ENCODE measurements around the gene ANKRD40CL.
A peak's percentile ranks its signal among the peaks of the same experiment; 100 is the strongest.
"Not testable (repeated sequence)": the region's sequence is repeated elsewhere in the genome, so short reads cannot be mapped to it uniquely, and the experiment has no call there.

Gene ANKRD40CL

DNA sequence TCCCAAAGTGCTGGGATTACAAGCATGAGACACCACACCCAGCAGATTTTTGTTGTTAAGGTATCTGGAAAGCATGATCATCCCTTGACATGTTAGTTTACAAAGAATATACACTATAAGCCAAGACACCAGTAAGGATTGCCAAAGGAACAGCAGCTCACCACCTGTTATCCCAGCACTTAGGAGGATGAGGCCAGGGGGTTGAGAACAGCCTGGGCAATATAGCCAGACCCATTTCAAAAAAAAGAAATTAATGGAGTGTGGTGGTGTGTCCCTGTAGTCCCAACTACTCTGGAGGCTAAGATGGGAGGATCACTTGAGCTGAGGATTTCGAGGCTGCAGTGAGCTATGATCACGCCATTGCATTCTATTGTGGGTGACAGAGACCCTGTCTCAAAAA, 5.1 kb downstream of the ANKRD40CL start:
- DNase-seq (ENCODE audit: low spot score) = no peak

DNA sequence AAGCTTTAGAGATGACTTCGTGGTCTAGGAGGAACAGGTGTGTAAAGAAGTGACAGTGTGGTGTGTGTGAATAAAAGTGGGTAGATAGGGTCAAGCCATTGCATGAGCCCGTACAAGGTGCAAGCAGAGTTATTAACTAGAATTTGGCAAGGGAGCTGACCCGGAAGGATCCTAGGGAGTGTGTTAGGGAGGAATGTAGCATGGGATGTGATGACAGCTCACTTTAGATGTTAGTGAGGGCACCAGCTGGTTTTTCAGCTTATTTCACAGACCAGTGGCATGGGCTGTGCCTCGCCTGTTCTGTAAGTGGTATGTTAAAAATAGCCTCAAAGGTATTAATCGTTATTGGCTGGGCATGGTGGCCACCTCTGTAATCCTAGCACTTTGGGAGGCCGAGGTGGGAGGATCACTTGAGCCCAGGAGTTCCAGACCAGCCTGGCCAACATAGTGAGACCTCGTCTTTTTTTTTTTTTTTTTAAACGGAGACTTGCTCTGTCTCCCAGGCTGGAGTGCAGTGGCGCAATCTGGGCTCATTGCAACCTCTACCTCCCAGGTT, 8.3 kb downstream of the ANKRD40CL start:
- no peak for DNase-seq (ENCODE audit: low spot score)

DNA sequence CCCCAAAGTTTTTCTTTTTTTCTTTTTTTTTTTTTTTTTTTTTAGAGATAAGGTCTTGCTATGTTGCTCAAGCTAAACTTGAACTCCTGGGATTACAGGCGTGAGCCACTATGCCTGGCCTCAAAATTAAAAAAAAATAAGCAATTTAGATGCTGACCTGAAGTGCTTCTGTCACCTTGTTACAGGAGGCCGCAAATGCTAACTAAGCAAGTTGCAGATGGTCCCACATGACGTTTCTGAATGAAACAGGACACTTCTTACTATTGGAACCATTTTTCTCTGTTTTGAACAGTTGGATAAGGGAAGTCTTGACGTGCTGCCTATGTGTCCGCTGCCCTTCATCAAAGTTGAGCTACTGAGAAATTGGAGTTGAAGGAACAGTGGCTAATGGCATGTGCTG, 8.8 kb downstream of the ANKRD40CL start:
- DNase-seq (ENCODE audit: low spot score) = no peak

DNA sequence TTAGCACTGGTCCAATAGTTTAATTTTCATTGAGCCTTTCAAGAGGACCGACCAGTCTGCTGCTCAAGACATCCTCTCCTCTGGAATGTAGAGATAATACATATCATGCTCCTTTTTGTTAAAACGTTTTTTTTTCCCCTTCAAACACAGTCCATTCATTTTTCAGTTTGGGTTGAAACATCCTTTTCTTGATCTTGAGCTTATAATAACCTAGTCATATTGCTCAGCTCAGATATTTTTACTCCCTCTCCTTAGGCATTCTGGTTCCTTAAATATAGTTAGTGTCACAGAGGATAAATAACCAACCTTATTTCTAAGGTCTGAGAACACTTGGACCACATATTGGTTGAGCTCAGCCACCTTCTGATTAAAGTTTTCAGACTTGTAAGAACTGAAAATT, 12.8 kb downstream of the ANKRD40CL start:
- no peak for DNase-seq (ENCODE audit: low spot score)

DNA sequence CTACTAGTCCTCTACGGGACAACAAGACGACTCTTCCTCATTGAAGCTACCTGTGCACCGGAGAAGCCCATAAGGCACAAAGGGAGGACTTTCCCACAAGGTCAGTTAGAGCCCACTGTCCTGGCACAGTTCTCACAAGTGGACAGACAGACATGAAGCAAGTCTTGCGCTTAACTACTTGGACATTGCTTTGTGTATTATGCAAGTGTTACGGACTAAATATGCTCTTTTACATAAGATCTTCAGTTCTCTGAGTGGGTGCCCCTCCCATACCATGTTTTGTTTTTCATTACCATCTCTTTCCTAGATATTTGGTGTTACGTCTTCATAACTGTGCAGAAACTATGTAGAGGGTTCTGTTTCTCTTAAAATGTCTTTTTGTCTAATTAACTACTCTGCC, 18.1 kb downstream of the ANKRD40CL start:
- no peak for DNase-seq (ENCODE audit: low spot score)

DNA sequence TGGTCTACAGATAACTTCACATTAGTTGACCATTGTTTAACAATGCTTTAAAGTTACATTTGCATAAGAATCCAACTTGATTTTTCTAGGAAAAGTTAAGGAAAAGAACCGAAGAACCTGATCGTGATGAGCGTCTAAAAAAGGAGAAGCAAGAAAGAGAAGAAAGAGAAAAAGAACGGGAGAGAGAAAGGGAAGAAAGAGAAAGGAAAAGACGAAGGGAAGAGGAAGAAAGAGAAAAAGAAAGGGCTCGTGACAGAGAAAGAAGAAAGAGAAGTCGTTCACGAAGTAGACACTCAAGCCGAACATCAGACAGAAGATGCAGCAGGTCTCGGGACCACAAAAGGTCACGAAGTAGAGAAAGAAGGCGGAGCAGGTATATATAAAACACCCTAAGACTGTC, 21.7 kb downstream of the ANKRD40CL start:
- no peak for DNase-seq (ENCODE audit: low spot score)

DNA sequence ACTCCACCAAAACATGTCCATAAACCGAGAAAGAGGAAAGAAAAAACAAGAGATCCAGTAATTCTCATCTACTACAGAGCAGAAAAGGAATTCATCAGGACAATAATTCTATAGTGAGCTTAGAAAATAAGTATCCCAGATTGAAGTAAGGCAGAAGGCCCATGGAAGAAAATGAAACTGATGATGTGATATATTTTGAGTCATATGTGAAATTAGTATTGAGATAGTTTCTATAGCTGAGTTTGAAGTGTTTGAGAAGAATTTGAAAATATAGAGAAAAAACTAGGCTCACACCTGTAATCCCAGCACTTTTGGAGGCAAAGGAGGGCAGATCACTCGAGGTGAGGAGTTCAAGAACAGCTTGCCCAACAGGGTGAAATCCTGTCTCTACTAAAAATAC, 28.2 kb downstream of the ANKRD40CL start:
- no peak for DNase-seq (ENCODE audit: low spot score)

DNA sequence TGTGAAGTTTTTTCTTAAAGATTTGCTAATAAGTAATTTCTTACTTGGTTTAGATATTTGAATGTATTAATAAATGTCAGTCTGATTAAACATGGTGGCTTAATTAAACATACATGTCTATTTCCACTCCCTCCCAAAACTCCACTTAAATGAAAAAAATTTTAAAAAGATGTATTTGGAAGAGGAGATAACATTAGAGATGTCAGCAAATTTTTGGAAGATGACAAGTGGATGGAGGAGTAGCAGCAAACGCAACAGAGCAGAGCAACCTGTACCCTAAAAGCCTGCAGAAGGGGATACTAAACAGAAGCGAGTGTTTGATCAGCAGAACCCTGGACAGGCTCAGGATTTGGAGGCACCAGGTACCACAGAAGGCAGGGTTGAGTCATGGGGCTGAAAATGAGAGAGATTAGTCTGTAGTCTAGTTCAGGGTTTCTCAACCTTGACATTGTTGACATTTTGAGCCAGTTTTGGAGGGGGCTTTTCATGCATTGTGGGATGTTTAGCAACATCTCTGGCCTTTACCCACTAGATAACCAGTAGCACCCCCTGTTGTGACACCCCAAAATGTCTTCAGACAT, 30.1 kb downstream of the ANKRD40CL start:
- DNase-seq (ENCODE audit: low spot score) = no peak

DNA sequence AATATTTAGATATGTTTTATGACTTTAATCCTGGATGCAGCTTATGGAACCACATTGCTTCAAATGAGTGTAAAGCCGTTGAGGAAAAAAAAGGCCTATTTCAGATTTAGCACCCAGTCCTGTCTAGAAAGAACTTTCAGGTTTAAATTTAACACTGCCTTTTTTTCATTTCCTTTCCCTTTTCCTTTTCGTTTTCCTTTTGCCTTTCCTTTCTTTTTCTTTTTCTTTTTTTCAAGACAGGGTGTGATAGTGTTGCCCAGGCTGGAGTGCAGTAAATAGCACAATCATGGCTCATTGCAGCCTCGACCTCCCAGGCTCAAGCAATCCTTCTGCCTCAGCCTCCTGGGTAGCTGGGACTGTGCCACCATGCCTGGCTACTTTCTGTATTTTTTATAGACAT, 32.0 kb downstream of the ANKRD40CL start:
- DNase-seq (ENCODE audit: low spot score) = no peak

DNA sequence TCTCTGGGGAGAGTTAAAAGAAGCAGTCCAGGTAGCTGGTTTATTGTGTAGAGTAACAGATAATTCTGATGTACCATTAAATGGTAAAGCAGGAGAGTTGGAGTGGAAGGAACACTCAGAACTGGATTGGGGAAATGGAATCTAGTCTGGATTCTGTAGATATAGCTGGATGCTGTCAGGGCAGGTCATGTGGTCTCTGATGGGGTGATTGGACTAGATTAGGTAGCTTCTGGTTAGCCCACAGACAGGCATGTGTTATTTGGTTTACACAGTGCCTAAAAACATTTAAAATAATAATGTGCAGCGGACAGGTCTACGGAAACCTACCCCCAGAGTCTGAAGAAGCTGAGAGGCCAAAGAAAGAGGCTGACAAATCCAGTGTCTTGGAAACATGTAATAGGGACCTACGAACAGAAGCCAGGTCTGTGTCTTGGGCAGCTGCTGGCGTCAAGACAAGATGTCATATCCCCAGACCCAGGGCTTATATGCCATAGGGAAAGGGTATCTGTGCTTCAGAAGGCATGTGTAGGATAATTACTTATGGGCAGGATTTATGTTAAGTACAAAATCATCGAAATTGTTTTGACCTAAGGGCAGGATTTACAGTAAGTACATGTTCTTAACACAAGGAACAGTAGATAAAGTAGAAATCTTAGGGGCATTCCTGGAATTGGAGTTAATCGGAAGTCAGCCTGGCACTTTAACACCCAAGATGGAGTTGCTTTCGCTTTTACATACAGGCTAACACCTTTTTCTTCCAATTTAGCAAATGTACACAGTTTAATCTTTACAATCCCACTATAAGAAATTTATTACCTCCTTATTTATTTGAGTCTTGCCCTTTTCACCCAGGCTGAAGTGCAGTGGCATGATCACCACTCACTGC, 35.5 kb downstream of the ANKRD40CL start:
- DNase-seq (ENCODE audit: low spot score) = no peak

DNA sequence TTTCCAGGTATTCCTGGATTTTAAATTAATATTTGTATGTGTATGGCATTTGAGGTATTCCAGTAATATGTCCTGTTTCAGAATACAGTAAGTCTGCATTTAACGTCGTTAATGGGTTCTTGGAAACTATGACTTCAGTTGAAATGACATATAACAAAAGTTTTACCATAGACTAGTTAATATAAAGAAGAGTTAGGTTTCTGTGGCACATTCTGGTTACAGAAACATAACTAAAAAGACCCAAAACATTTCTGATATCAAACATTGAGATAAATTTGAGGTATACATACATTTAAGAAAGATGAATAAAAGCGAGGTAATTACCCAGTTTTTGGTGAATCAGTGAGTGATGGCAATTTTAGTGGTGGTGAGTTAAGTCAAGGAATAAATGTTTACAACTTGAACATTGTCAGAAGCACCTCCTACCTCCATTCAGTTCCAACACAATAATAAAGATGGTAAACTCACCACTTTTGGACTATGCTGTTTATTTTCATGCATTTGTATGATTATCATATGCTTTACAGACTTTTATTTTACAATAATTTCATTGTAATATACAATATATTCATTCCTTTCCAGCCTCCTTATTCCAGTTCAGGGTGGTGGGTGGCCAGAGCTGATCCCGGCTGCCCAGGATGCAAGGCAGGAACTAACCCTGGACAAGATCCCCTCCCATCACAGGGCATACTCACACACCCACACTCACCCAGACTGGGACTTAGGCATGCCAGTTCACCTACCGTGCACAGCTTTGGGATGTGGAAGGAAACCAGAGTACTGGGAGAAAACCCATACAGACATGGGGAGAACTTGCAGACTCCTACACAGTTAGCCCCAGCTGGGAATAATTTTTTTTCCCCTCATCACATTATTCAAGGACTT, 38.2 kb downstream of the ANKRD40CL start:
- no peak for DNase-seq (ENCODE audit: low spot score)

DNA sequence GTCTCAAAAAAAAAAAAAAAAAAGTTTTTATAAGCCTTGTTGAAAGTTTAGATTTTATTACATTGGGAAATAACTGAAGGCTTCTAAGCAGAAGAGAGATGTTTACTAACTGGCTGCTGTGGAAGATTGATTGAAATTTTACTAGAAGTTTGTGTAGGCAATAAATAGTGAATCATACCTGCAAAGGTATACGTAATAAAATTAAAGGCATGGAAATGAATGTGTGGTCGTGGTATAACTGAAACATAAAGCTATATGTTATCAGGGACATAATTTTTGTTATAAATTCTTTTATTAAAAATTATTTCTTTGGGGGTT, 39.2 kb downstream of the ANKRD40CL start:
- no peak for DNase-seq (ENCODE audit: low spot score)

DNA sequence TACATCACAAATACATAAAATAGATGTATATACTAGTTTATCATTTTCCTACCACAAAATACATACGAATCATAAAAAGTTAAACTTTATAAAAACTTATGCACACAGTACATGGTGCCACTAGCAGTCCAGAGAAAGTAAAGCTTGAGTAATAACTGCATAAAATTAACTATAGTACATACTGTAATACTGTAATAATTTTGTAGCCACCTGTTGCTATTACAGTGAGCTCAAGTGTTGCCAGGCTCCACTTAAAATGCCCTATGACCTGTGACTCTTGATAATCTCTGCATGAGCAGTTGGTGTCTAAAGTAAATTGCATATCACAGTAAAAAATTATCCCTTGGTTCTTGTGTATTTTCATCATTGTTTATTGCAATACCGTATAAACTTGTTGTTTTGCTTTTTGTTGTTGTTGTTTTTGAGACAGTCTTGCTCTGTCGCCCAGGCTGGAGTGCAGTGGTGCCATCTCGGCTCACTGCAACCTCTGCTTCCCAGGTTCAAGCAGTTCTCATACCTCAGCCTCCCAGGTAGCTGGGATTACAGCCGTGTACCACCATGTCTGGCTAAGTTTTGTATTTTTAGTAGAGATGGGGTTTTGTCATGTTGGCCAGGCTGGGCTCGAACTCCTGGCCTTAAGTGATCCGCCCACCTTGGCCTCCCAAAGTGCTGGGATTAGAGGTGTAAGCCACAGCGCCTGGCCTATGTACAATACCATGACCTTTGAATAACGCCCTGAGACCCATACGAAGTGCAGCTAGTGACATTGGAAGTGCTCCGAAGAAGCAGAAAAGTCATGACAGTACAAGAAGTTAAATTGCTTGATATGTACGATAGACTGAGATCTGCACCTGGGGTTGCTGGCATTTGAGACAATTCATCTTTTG, 41.3 kb downstream of the ANKRD40CL start:
- no peak for DNase-seq (ENCODE audit: low spot score)

DNA sequence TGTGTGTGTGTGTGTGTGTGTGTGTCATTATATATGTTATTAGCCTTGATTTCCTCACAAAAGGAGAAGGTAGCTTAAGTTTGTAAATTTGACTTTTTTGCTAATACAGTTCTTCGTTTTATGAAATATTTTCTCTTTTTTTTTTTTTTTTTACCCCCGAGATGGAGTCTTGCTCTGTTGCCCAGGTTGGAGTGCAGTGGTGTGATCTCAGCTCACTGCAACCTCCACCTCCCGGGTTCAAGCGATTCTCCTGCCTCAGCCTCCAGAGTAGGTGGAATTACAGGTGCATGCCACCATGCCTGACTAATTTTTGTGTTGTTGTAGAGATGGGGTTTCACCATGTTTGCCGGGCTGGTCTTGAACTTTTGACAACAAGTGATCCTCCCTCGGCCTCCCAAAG, 42.7 kb downstream of the ANKRD40CL start:
- not testable (repeated sequence) for DNase-seq (ENCODE audit: low spot score)

DNA sequence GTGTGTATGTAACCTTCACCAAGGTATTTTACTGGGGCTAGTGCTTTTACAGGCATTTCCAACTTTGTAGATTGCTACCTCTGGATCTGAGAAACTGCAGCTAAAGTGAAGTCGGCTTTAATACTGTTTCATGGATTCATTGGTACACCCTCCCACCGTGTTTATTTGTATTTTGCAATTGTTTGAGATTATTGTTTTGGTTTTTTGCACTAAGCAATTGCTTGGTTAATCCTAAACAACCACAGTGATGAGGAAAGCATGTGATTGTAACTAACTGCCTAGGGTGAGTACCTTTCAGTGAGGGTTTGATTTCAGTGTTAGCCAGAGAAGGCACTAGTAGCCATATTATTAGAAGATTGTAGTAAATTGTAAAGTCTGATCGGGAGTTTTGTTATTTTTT, 44.6 kb downstream of the ANKRD40CL start:
- DNase-seq (ENCODE audit: low spot score) = no peak

DNA sequence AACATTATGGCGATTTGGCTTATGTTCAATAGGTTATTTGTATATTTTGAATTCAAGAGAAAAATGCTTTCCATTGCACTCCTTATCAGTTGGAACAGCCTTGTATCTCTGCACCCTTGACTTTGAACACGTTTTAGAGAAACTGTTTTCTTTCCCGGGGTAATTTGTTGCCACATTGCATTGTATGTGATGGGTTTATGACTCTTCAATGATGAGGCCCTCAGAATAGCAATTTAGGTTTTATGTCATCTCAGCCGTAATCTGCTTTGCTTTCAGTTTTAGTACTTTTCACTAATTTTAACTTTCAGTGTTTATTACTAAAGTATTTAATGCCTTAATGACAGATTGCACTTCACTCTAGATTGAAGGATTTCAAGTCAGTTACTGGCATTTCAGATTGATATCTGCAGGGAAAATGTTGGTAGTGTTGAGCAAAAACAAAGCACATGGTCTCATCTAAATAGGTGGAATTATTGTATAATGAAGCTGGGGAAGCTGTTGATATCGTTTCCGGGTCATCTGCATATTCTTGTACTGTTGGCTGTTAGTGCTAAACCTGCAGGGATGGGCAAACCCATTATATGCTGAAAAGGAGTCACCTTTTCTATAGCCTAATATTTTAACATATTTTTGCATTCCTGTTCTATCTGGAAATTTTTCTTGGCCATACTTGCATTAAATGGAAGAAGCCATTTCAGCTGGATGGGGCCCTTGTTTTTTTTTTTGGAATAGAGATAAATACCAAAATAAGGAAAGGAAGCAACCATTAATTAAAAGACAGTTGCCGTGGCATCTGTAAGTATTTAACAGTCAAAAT, 45.9 kb downstream of the ANKRD40CL start:
- peak; percentile 19 for DNase-seq (ENCODE audit: low spot score)

DNA sequence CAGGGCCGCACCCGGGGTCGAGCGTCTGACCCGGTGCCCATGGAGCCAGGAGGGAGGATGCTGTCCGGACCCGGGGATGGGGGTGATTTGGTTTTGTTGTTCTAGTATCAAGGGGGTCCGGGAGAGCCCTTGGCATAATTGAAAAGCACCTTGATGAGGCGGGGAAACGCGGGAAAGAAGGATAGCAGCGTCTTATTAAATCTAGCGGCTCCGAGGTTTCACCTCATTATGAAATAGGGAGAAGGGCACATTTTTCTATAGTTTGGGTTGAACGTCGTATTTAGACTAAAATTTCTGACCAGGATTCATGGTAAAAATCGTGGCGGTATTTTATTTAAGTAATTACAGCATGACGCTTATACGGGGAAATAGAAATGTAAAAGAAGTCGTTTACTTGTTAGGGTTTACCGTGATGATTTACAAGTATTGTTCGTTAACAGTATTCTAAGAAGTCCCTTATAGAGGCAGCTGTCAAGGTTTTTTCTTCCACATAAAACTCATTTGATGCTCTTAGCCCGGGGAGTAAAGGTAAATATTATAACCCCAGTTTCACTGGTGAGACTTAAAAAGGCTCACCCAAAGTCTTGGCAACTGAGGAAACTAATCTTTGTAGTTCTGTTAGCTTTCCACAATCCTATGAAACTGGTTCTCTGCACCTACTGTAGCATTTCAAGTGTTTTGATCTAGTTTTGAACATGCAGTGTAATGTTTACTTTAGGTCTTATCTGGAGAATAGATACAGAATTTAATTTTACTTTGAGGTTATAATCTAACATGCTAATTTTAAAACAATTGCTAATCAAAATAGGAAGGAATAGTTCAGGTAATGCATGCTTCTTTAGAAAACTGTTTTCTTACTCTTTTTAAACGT, 47.2 kb downstream of the ANKRD40CL start:
- no peak for DNase-seq (ENCODE audit: low spot score)

DNA sequence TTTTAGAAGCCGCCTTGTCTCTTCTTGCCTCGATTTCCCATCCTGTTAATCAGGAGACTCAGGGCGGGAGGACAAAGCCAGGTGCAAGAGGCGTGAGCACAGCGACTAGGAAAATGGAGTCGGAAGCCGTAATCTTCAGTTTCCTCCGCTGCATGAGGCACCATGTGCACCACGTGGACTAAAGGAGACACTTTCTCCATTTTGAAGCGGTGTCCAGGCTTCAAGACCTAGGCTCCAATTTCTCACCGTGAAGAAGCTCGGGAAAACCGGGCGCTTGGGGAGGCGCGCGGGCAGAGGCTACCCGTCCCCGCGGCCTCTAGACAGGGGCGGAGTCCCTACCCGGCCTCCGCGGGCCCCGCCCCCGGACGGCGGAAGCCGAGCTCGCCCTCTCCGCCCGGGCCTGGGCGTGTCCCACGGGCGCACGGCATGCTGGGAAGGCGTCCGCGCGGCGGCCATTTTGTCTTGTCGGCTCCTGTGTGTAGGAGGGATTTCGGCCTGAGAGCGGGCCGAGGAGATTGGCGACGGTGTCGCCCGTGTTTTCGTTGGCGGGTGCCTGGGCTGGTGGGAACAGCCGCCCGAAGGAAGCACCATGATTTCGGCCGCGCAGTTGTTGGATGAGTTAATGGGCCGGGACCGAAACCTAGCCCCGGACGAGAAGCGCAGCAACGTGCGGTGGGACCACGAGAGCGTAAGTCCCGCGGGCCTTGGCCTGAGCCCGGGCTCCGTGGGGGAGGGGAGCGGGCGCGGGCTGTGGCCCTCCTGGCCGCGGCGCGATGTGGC, 48.0 kb downstream of the ANKRD40CL start, which contains the start of gene LUC7L3:
Gene LUC7L3 (plus strand): TSS at position 460 of the 780 bp plus-strand sequence. CDS start 130 bp downstream, at position 590.
- peak; percentile 99 for DNase-seq (ENCODE audit: low spot score)

DNA sequence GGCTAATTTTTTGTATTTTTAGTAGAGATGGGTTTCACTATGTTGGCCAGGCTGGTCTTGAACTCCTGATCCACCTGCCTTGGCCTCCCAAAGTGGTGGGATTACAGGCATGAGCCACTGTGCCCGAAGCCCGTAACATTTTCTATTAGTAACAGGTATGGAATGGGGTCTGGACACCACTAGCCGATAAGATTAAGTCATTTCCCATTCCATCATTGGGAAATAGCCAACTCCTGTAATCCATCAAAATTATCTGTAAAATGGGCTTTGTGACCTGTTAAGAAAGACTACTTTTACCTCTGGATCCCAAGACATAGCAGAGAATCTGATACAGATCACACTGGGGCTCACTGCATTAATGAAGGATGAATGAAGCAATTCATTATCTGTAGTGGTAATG, 51.8 kb downstream of the ANKRD40CL start:
- no peak for DNase-seq (ENCODE audit: low spot score)
